ENCODE data around the gene SHANK3.
A peak's percentile ranks its signal among the peaks of the same experiment; 100 is the strongest.

SHANK3 gene

DNA sequence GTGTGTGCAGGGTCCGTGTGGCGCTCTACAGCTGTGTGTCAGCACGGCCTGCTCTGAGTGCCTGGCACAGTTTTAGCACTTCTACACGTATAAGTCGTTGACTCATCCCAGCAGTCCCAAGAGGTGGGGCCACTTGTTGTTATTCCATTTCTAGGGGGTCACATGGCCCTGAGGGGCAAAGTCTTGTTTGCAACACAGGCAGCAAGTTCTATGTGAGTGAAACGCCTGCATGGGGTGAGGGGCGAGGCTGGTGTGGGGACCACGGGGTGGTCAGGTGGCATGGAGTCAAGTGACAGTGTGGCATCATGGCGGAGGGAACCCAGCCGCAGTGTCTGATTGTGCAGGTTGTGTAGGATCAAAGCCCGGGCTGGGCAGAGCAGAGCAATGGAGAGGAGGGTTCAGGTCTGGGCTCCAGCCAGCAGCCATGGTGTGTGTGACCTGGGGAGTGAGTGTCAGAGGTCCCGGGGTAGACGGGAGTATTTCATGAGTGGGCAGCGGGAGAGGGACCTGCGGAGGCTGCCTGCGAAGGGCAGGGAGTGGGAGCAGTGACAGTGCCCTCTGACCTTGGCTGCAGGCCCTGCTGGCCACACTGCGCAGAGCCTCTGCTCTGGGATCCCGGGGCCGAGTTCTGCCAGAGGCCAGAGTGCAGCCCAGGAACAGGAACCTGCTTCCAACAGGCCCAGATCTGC lies 27.9 kb downstream of the SHANK3 start:
- DNase-seq = no peak

DNA sequence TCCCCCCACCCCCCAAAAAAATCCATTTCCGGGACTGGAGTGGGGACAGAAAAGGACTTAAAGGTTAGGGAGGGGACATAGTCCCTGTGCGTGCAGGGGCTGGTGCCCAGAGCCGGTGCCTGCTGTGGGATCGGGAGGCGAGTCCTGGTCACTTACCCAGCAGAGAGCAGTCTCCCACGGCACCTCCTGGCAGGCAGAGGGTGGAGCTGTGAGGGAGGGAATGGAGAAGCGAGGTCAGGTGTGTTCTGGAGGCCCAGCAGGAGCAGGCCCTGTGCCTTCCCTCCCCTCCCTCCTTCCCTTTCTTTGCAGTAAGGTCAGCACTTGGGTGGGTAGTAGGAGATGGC lies 28.4 kb downstream of the SHANK3 start:
- DNase-seq = no peak

DNA sequence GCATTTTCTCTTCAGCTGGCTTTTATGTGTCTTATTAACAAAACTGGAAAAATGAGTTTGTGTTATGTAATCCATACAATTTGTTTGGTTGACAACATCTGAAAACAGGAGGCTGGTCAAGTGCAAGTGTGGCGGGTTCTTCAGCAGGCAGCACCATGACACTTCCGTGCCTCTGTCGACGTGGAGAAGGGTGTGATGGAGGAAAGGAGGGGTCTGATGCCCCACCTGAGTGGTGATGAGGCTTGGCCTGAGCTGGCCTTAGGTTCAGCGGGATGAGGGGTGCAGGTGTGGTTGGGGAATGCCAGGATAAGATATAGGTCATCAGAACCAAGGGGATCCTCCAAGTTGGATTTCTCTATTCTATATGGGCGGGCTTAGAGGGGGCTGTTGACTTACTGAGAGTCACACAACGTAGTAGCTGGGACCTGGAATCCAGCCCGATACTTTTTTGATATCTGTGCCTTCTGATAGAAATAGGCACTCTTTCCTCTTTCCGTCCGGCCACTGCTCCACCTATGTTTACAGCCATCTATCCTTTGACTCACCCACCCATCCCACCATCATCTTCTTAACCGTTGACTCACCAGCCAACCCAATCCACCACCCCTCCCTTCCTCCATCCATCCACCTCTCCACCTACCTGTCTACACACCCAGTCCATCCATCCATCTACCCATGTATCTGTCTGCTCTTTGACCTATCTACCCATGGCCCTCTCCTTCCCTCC lies 29.0 kb downstream of the SHANK3 start:
- DNase-seq = no peak

DNA sequence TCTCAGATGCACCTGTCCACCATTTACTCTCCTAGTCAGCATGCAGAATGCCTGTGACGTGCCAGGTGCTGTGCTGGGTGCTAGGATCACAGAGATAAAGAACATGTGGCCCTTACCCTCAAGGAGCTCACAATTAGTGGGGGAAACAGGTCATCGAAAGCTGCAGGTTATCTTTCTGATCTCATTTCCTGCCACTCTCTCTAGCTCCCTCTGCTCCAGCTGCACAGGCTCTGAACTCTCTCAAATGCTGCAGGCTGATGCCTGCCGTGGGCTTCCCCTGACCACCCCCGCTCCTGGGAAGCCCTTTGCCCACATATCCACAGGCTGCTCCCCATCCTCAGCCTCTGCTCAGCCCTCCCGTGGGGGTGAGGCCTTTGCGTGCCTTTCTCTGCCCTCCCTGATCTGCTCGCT lies 29.6 kb downstream of the SHANK3 start:
- DNase-seq = no peak

DNA sequence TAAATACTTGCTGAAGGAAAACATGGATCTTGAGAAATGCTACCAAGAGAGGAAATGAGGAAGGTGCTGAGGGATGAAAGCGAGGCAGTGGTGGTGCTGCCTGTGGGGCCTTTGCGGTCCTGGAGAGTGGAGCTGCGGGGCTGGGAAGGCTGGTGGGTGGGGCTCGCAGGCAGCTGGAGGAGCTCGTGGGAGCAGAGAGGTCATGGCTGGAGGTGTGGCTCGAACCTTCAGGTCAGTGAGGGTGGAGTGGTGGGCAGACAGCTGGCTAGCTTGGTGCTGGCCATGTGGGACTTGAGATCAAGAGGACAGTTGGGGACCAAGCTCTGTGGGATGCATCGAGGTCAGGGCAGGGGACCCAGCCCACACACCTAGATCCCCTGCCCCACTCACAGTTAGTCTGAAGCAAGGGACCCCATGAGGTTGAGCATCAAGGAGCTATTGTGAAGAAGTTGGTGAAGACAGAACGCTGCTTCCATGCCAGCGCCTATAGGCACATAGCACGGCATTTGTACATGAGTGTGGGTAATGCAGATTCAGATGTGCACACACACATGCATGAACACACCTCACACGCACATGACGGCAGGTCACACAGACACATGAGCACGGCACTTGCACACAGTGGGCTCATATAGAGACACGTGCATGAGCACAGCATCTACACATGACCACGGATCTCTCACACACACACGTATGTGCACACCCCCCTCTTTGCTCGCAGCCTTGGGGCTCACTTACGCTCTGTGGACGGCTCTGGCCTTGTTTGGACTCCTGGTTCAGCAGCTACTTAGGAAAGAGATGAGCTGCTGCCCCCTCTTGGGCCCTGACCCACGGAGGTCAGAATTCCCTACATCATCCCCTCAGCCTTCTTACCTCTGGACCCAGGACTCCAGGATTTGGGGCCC lies 30.4 kb downstream of the SHANK3 start:
- no peak for DNase-seq

DNA sequence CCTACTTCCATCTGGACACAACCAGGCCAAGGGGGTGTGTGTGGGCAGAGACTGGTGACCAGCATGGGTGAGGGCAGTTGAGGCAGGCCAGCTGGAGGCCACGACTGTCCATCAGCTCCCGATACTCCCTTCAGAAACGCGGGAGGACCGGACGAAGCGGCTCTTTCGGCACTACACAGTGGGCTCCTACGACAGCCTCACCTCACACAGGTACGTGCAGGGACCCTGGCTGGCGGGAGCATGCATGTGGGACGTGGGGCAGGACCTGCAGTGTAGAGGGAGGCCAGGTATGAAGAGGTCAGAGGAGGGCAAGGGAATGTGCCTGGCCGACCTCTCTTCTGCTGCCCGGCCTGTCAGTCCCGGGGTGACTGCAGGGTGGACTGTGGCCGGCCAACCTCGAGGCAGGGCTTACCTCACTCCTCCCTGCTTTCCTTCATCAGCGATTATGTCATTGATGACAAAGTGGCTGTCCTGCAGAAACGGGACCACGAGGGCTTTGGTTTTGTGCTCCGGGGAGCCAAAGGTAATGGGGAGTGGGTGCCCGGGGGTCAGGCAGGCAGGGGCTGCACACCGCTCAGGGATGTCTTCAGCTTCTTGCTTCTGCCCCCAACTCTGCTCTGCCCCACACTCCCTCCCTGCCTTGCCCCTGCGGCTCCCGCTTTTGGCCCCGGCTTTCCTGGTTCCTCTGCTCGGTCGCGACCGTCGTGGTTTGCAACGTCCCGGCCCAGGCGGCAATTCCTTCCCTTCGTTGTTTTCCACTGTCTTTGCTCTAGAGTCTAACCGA lies 31.3 kb downstream of the SHANK3 start:
- DNase-seq = no peak

DNA sequence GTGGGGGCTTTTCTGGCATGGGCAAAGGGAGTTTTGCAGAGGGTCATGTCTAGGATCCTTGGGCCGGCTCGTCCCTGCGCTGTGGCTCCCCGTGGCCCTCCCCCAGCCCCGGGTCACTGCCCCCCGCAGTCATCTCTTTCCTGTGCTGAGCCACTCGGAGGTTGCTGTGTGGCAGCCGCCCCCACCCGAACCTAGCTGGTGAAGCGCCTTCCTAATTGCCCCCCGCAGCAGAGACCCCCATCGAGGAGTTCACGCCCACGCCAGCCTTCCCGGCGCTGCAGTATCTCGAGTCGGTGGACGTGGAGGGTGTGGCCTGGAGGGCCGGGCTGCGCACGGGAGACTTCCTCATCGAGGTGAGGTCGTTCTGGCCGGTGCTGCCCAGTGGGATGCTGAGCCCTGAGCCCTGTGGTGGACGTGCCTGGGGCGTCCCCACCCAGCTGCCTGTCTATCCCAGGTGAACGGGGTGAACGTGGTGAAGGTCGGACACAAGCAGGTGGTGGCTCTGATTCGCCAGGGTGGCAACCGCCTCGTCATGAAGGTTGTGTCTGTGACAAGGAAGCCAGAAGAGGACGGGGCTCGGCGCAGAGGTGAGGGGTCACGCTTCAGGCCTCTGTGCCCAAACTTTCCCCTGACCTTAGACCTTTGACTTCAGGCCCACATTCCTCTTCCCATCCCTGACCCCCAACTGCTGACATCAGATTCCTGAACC lies 32.0 kb downstream of the SHANK3 start:
- no peak for DNase-seq

DNA sequence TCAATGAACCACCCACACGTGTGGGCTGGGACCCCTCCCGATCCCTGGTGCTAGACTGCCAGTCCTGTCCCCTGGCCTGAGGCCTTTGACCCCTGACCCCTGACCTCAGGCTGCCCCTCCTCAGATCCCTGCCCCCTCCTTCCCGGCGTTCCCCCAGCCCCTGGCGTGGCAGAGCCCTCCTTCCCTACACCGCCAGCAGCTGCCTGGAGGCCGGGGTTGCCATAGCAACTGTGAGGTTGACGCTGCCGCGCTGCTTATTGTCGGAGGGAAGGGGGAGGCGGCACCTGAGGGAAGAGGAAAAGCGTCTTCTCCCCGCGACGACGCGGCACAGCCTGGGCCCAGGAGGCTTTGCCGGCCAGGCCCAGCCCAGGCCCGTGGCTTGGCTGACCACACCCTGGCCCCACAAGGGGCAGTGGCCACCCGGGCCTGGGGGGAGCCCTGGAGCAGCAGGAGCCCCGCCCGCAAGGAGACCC lies 32.6 kb downstream of the SHANK3 start:
- peak; percentile 45 for DNase-seq

DNA sequence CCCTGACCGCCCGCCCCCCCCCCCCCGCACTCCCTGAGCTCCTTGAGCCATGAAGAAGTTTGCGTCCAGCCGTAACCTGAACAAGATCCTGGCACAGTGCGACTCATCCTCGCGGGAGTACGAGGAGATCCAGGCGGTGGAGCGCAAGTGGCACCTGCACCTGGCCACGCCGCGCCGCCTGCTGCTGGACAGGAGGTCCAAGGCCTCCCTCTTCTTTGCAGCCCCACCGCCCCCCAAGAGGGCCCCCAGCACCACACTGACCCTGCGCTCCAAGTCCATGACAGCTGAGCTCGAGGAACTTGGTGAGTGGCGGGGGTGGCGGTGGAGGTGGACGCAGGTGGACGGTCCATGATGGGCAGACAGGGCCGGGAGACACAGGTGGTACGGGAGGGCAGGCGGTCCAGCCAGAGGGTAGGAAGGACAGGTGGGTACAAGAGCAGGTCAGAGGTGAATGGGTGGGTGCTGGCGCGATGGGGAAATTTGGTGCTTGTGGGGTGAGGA lies 33.3 kb downstream of the SHANK3 start:
- DNase-seq = no peak

DNA sequence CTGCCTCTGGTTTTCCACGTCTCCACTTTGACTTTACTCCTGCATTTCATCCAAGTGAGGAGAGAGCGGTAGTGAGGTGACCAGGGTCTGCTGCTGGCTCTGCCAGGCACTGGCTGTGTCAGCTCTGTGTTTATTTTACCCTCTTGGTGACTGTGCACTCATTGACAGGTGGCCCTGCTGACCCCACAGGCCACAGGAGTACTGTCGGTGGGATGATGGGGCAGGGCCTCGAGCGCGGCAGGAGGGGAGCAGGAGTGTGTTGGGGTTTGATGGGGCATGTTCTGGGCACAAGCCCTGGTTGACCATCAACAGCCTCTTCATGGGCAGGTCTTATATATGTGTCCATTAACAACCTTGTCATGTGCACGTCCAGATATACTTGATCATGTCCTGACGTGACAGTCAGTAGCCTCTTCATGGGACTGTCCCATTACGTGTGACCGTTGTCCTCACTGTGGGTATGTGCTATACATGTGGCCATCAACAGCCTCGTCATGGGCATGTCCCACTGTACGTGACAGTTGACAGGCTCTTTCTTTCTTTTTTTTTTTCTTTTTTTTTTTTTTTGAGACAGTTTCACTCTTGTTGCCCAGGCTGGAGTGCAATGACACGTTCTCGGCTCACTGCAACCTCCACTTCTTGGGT lies 34.0 kb downstream of the SHANK3 start:
- no peak for DNase-seq

DNA sequence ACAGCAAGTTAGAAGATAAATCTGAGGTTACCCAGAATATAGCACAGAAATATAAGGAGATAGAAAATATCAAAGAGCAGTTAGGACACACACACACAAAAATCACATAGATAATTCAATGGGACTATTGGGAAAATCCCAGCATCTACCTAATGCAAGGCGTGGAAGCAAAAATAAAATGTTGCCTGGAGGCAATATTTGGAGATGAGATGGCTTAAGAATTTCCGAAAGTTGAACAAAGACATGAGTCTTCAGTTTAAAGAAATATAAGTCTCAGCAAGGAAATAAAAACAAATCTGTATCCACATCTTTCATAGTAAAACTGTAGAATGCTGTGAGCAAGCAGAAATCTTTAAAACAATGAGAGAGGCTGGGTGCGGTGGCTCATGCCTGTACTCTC lies 35.9 kb downstream of the SHANK3 start:
- no peak for DNase-seq

DNA sequence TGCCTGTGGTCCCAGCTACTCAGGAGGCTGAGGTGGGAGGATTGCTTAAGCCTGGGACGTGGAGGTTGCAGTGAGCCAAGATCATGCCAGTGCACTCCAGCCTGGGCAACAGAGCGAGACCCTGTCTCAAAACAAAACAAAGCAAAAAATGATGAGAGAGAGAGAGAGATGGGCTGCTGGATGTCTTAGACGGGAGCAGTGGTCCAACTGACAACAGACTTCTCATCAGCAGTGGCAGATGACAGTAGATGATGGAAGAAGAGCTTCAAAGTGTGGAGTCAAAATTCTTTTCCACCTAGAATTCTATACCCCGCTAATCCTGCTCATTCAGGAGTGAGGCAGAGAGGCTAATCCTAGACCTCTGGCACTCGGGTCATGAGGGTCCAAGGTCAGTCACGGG lies 36.4 kb downstream of the SHANK3 start:
- no peak for DNase-seq

DNA sequence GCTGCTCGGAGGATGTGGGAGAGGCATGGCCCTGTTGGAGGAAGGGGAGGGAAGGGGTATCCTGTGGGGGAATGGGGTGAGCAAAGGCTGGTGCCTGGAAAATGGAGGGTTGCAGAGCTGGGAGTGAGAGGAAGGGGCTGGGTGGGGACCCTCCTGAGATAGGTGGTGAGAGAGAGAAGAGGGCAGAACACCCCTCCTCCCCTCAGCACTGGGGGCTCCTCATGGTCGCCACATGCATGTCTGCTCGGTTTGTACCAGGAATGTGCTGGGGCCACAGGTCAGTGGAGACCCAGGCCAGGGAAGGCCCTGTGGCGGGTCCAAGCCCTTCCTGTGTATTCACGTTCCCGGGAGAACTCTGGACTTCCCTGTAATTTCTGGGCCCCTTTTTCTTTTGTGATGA lies 37.6 kb downstream of the SHANK3 start:
- DNase-seq = no peak

DNA sequence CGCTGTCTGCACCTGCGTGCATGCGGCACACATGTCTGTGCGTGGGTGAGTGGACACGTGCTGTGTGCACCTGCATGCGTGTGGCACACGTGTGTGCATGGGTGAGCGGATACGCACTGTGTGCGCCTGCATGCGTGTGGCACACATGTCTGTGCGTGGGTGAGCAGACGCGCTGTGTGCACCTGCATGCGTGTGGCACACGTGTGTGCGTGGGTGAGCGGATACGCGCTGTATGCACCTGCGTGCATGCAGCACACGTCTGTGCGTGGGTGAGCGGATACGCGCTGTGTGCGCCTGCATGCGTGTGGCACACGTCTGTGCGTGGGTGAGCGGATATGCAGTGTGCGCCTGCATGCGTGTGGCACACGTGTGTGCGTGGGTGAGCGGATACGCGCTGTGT lies 38.3 kb downstream of the SHANK3 start:
- DNase-seq = no peak

DNA sequence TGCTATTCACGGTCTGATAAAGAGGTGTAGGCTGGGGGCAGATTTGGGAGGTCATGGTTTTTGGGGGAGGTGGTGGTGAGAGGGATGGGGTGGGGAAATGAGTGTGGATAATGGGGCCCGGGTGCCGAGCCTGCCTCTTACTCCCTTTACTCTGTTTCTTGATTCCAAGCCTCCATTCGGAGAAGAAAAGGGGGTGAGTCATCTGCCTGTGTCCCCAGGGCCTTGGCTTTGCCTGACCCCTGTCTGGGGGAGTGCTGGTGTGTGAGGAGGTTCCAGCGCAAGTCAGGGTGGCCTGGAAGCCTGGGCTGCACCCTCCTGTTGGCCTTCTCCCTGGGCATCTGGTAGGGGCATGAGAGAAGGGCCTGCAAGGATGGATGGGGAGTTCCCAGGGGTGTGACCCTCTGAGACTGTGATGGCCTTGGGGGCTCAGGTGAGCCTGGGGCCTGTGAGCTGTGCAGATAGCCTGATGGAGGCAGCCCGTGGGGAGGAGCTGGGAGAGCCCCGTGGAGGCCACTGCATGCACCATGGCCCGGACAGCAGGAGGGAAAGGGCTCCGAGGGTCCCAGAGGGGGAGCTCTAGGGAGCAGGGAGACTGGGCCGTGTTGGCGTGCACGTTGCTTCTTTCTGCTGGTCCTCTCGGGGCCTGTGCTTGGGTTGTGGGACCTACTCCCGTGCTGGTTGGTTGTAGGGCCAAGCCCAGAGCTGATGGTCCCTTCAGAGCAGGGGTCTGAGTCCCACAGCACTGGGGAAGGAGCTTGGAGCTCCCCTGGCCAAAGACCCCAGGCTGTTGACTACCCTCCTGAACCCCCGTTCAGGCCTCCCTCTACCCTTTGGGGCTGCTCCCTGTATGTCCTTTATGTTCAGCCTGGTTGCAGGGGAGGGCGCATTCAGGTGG lies 39.1 kb downstream of the SHANK3 start:
- DNase-seq = no peak

DNA sequence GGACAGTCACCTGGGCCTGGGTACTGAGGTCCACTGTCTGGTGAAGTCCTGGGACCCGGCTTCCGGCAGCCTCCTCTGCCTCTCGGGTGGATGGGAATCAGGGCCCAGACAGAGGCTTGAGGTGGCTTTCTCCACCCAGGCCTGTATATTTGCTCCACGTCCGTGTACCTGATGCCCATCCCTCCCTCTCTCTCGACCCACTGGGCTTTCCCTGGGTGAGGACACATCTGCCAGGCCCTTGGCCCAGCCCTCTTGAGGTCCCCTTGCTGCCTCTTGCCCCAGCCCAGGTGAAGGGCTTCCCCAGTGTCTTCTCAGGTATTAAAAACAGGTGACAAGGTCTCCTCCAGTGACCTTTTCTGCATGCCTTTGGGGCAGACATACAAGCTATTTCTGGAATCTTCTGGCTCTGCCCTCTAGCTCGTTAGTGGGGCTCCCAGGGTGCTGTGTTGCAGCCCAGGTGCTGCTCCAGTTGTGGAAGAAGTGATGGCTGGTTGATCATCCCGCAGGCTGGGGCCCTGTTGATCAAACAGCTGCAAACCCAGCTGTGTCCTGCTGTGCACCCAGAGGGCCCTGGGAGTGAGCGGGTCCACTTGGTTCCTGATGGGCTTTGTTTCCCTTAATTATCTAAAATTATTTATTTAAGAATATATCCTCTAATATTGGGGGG lies 39.9 kb downstream of the SHANK3 start:
- no peak for DNase-seq

DNA sequence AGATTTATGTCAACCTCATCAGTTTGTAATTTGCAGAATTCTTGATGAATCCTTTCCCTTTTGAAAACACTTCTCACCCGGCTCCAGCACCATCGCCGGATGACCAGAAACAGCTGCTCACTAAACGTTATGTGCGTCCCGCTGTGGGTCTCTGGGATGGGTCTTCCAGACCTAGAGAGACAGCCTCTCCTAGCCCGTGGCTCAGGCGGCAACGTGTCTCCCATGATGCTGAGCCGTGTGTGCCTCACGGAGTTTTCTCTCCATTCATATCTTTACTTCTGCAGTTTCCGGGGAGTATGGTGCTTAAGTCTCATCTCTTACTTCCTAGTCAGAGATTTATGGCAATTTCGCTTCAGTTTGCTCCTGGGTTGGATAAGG lies 40.4 kb downstream of the SHANK3 start:
- no peak for DNase-seq

DNA sequence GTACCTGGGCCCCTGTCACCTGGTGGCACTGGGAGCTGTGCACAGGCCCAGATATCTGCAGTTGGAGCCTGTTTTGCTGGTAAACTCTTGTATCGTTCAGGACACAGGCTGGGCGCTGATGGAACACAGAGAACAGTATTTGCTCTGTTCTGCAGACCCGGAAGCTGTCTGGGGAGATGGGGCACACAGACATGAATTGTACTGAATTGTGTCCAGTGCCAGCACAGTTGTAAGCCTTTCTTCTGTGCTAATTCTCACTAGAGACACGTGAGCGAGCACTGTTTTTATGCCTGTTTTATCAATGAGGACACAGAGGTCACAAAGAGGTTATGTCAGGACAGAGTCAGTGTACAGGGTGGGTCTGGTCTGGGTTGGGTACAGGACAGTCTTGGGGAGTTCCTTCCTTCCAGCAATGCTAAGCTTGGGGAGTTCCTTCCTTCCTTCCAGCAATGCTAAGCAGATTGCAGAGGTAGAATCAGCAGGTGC lies 41.0 kb downstream of the SHANK3 start:
- DNase-seq = no peak

DNA sequence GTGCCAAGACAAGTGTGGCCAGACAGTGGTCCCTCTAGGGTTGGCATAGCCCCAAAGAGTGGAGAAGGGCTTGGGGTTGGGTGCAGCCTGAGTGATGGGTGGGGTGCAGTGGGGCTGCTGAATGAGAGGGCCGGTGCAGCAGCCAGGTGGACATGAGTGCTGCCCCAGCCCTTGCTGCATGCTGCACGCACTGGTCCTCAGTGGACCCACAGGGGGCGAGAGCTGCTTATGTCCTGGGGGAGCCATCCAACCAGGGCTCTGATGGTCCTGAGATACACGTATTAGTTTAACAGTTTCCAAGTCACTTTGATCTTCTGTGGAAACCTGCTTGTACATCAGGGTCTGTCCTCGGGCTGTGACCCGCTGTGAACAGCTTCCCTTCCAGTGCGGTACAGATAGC lies 41.5 kb downstream of the SHANK3 start:
- DNase-seq = no peak
